Esophagus muscularis mucosa (tissue), 4 donors: ENCODE data around the gene RAD54L2. TPM values are rescaled to one million over a fixed set of nuclear protein-coding genes. Genes with fewer than 3 reads are reported as not detected.

ENCODE experiments used
- DNase-seq: peaks from one replicate; pipeline ENCODE4 v3.0.0-alpha.2; 2017; ENCODE audit errors: extremely low spot score
- H3K27ac ChIP-seq, 4 donors: fragments of 200-600 bp; sonication (generic); replicated peaks in 1 of 4; 1 replicate in 3 of 4; 2 replicates in 1 of 4; pipeline ENCODE4 v1.5.1; 2016 to 2019; ENCODE audit warnings: mild to moderate bottlenecking in 1 of 4
- H3K27me3 ChIP-seq, 4 donors: fragments of 200-600 bp; sonication (generic); one replicate each; pipeline versions ENCODE4 v1.5.1 to v1.6.0; 2016 to 2019
- H3K36me3 ChIP-seq, 4 donors: fragments of 200-600 bp; sonication (generic); one replicate each; pipeline ENCODE4 v1.5.1; 2016 to 2019
- H3K4me1 ChIP-seq, 4 donors: fragments of 200-600 bp; sonication (generic); one replicate each; pipeline ENCODE4 v1.5.1; 2016 to 2019
- H3K4me3 ChIP-seq, 4 donors: fragments of 200-600 bp; sonication (generic); 1 replicate in 2 of 4; 2 replicates in 2 of 4; pipeline ENCODE4 v1.5.1; 2016 to 2019; ENCODE audit warnings: mild to moderate bottlenecking in 4 of 4, moderate library complexity in 1 of 4
- H3K9me3 ChIP-seq, 4 donors: fragments of 200-600 bp; sonication (generic); 1 replicate in 3 of 4; 2 replicates in 1 of 4; pipeline ENCODE4 v1.5.1; 2016 to 2019
- EP300 ChIP-seq: sonication (generic); formaldehyde crosslinking; IDR thresholded peaks from one replicate; pipeline ENCODE4 v1.6.1; 2017; ENCODE audit warnings: antibody characterized with exemption
- POLR2A ChIP-seq: fragments of 450-650 bp; IDR thresholded peaks from one replicate; pipeline ENCODE4 v1.6.1; 2017; ENCODE audit warnings: antibody characterized with exemption, moderate library complexity, mild to moderate bottlenecking, low read depth
- POLR2AphosphoS5 ChIP-seq, 2 donors: sonication (generic); formaldehyde crosslinking; IDR thresholded peaks; one replicate each; pipeline ENCODE4 v1.6.1; 2017; ENCODE audit warnings: antibody characterized with exemption in 2 of 2
- WGBS: methylation state at CpG from one replicate; pipeline ENCODE4 v1.1.5; 2018; 5-methylcytosine and 5-hydroxymethylcytosine counted together
- intact Hi-C: fragments of 100-400 bp; cut with DNase I; formaldehyde crosslinking; loops from one replicate; pipeline ENCODE4 v1.15.1; 2023
- total RNA-seq, 4 donors: library from RNA; depleted of rRNA; stranded (reverse); fragments of >200 nt; gene quantifications; one replicate each; pipeline versions ENCODE4 v1.1.0 to v1.2.1, GENCODE V29; 2016
- TF ChIP-seq, protein P1 (sequence below), 3 experiments: fragments of 200-600 bp in 2 of 3; fragments of 450-650 bp in 1 of 3; sonication (generic) in 2 of 3; IDR thresholded peaks; one replicate each; pipeline ENCODE4 v1.5.1; 2017 to 2019; ENCODE audit warnings: antibody characterized with exemption in 3 of 3, mild to moderate bottlenecking in 2 of 3, moderate library complexity in 1 of 3

The RAD54L2 gene
- total RNA-seq, 4 donors from 2014 or later = 18.2 to 25.3 (median 23.8) TPM

DNA sequence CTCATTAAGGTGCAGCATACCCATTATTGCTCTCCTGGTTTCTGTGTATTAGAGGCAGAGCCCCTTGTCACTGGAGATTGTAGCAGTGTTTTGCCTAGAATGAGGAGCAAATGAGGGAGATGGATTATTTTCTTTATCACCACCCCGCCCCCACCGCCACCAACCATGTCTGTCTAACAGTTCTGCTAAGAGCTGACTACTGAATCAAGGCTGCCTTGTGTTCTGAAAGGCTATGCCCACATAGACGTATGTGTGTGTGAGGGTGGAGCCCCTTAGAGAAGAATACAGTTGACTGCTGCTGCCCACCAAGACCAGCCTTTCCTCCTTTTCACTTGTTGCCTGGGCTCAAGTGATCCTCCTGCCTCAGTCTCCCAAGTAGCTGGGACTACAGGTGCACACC lies 47.4 kb downstream of the RAD54L2 start:
- TF ChIP-seq EP300 (no peak), POLR2A (no peak), POLR2AphosphoS5 (IDR thresholded peaks at IDR 0.05) (no peak)
- TF ChIP-seq, protein P1, sequence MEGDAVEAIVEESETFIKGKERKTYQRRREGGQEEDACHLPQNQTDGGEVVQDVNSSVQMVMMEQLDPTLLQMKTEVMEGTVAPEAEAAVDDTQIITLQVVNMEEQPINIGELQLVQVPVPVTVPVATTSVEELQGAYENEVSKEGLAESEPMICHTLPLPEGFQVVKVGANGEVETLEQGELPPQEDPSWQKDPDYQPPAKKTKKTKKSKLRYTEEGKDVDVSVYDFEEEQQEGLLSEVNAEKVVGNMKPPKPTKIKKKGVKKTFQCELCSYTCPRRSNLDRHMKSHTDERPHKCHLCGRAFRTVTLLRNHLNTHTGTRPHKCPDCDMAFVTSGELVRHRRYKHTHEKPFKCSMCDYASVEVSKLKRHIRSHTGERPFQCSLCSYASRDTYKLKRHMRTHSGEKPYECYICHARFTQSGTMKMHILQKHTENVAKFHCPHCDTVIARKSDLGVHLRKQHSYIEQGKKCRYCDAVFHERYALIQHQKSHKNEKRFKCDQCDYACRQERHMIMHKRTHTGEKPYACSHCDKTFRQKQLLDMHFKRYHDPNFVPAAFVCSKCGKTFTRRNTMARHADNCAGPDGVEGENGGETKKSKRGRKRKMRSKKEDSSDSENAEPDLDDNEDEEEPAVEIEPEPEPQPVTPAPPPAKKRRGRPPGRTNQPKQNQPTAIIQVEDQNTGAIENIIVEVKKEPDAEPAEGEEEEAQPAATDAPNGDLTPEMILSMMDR (IDR thresholded peaks at IDR 0.05) = no peak
- DNase-seq = no peak
- no peak overlapping the region for H3K27ac ChIP-seq
- no peak overlapping the region for H3K4me3 ChIP-seq
- intact Hi-C loops = no loop called here
- WGBS = 95% methylated on average over 3 of the region's 3 CpGs
- H3K27me3 ChIP-seq = no peaks in the 10 kb centered on the region
- peaks cover 0 to 11% (median 9%) of the 10 kb centered on the region in 4 donors for H3K36me3 ChIP-seq
- no peaks in the 10 kb centered on the region for H3K9me3 ChIP-seq
- peaks cover 0 to 13% (median 0%) of the 10 kb centered on the region in 4 donors for H3K4me1 ChIP-seq

Other genes starting within 250 kb of the RAD54L2 start
- 10 to 100 TPM; 16.2 to 34.6 (median 24.9) TPM for gene MANF, start 153.4 kb upstream of the RAD54L2 start, total RNA-seq
- 10 to 100 TPM; 27.8 to 50.5 (median 42.6) TPM for gene RBM15B, start 147.4 kb upstream of the RAD54L2 start, total RNA-seq
- 10 to 100 TPM; 18.3 to 24.7 (median 21.8) TPM for gene DCAF1, start 38.7 kb upstream of the RAD54L2 start, total RNA-seq
- gene TEX264, start 132.5 kb downstream of the RAD54L2 start, total RNA-seq = 10 to 100 TPM; 48.0 to 73.8 (median 65.4) TPM
- gene GRM2, start 168.3 kb downstream of the RAD54L2 start, total RNA-seq = under 1 TPM in 3 of 4 donors, not detected in 1; 0.11 to 0.83 (median 0.52) TPM
- gene IQCF6, start 240.5 kb downstream of the RAD54L2 start, total RNA-seq = not detected